GM21576 (cell line): ENCODE measurements around the gene TMEM131.
"Not testable (repeated sequence)": the region's sequence is repeated elsewhere in the genome, so short reads cannot be mapped to it uniquely, and the experiment has no call there.

Source experiments
- ATAC-seq: cut with Tn5 transposase; IDR thresholded peaks from one replicate; pipeline ENCODE4 v1.9.1; 2021; ENCODE audit warnings: mild to moderate bottlenecking, moderate library complexity; ENCODE audit not compliant: unreplicated experiment

TMEM131 gene

GRCh38 chr2:97995734-97996624 is at the start of gene TMEM131:
TSS of gene TMEM131 (minus strand) at chr2:97995948. CDS start at chr2:97995662, 286 bp downstream.
- ATAC-seq = peak; percentile 72

- not testable (repeated sequence) for ATAC-seq
Observed at GRCh38 chr2:98044730-98045129, 49.0 kb upstream of the TMEM131 start.

GRCh38 chr2:98043101-98043500 is 47.4 kb upstream of the TMEM131 start:
- no peak for ATAC-seq

- no peak for ATAC-seq
Observed at GRCh38 chr2:98040331-98040939, 44.7 kb upstream of the TMEM131 start.

- no peak for ATAC-seq
Observed at GRCh38 chr2:98039085-98039756, 43.5 kb upstream of the TMEM131 start.

GRCh38 chr2:98037666-98038336 is 42.1 kb upstream of the TMEM131 start:
- no peak for ATAC-seq

- ATAC-seq = no peak
Observed at GRCh38 chr2:98037206-98037605, 41.5 kb upstream of the TMEM131 start.

GRCh38 chr2:98036349-98037000 is 40.7 kb upstream of the TMEM131 start:
- ATAC-seq = no peak

GRCh38 chr2:98034745-98035144 is 39.0 kb upstream of the TMEM131 start:
- no peak for ATAC-seq

- no peak for ATAC-seq
Observed at GRCh38 chr2:98032086-98032485, 36.3 kb upstream of the TMEM131 start.

GRCh38 chr2:98029718-98030222 is 34.0 kb upstream of the TMEM131 start:
- no peak for ATAC-seq

GRCh38 chr2:98028931-98029717 is 33.4 kb upstream of the TMEM131 start:
- no peak for ATAC-seq

GRCh38 chr2:98028101-98028561 is 32.4 kb upstream of the TMEM131 start:
- no peak for ATAC-seq

GRCh38 chr2:98027538-98027937 is 31.8 kb upstream of the TMEM131 start:
- ATAC-seq = peak; percentile 30

GRCh38 chr2:98026927-98027522 is 31.3 kb upstream of the TMEM131 start:
- peak; percentile 81 for ATAC-seq

- no peak for ATAC-seq
Observed at GRCh38 chr2:98026292-98026691, 30.5 kb upstream of the TMEM131 start.

- ATAC-seq = no peak
Observed at GRCh38 chr2:98025481-98026037, 29.8 kb upstream of the TMEM131 start.

GRCh38 chr2:98022067-98022466 is 26.3 kb upstream of the TMEM131 start:
- ATAC-seq = not testable (repeated sequence)
